Measurements from ENCODE around the gene CABP4. TPM values are rescaled to one million over a fixed set of nuclear protein-coding genes. Genes with fewer than 3 reads are reported as not detected.
"Not testable (repeated sequence)": the region's sequence is repeated elsewhere in the genome, so short reads cannot be mapped to it uniquely, and the experiment has no call there.

CABP4 gene
- polyA plus RNA-seq, 4 donors = 0.35 to 1.9 (median 0.93) TPM

DNA sequence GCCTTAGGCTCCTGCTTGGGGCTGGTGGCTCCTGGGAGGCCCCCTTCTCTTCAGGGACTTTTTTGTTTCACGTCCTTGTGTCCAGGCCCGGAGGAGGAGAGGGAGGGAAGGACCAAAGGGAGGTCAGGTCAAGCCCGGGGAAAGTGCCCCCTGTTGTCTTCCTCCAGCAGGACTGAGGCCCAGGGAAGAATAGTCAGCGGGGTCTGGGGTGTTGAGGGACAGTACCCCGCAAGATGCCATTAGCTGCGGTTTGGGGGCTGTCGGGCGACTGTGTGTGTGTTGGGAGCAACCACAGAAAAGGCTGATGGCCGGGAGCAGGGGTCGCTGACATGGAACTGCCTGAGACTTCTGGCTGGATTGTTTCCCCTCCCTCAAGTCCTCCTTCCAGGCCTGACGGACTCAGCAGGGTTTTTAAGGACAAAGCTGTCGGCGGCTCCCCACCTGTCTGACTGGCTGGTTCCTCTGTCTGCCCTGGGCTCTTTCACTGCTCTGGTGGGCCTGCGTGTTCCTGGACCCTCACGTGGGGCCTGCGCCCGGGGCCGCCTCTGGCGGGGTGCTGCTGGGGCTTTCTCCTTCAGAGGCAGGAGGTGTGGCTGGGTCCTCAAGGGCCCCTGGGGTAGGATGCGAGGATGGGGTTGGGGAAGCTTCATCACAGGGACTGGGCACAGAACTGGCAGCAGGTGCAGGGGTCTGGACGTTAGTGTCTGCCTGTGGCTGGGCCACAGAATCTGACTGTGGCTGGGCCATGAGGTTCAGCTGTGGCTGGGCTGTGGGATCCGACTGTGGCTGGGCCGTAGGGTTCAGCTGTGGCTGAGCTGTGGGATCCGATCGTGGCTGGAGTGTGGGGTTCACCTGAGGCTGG, 4.1 kb upstream of the CABP4 start:
- no peak for DNase-seq (ENCODE audit: low read depth in 4 of 4, low spot score in 2 of 4)

DNA sequence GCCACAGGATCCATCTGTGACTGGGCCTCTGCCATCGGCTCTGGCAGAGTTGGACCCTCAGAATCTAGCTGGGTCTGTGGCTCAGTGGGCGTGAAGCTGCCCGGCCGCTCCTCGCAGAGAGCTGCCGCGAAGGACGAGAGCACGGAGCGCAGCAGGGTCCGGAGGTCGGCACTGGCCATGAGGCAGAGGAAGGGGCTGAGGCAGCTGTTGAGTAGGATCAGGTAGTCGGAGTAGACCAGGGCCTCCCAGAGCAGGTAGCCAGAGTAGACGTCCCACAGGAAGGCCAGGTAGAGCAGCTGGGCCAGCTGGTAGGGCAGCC, 3.5 kb upstream of the CABP4 start:
- DNase-seq (ENCODE audit: low read depth in 4 of 4, low spot score in 2 of 4) = no peak

DNA sequence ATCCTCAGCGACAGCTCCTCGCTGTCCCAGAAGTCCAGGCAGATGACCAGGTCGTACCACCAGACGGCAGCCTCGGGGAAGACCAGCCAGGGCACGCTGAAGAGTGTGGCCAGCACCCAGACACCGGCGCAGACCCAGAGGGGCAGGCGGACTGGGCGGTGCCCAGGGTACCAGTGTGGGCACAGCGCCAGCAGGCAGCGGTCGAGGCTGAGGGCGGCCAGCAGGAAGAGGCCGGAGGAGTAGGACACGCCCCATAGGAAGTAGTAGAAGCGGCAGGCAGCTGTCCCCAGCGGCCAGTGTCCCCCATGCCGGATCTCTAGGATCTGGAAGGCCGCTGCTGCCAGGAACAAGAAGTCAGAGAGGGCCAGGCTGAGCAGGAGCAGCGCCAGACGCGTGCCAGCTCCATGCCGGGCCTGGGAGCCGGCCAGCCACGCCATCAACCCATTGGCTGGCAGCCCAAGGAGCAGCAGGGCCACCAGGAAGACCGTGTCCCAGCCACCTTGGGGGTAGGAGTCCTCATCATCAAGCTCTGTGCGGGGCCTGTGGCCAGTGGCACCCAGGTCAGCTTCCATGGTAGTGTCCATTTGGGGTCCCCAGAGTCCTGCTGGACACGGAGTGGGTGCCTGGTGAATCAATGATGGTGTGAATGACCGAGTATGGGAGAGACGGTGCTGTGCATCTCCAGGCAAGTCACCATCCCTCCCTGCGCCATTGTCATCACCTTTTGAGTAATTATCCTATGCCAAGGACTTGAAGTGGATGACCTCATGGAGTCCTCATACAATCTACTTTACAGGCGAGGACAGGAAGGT, 2.8 kb upstream of the CABP4 start, which contains the start of gene GPR152:
Gene GPR152 (minus strand): TSS at position 589 of the 812 bp plus-strand sequence. CDS start 5 bp downstream, at position 584.
- no peak for DNase-seq (ENCODE audit: low read depth in 4 of 4, low spot score in 2 of 4)

GRCh38 chr11:67453816-67454732, 1.1 kb upstream of the CABP4 start:
- DNase-seq (ENCODE audit: low read depth in 4 of 4, low spot score in 2 of 4) = no peak

DNA sequence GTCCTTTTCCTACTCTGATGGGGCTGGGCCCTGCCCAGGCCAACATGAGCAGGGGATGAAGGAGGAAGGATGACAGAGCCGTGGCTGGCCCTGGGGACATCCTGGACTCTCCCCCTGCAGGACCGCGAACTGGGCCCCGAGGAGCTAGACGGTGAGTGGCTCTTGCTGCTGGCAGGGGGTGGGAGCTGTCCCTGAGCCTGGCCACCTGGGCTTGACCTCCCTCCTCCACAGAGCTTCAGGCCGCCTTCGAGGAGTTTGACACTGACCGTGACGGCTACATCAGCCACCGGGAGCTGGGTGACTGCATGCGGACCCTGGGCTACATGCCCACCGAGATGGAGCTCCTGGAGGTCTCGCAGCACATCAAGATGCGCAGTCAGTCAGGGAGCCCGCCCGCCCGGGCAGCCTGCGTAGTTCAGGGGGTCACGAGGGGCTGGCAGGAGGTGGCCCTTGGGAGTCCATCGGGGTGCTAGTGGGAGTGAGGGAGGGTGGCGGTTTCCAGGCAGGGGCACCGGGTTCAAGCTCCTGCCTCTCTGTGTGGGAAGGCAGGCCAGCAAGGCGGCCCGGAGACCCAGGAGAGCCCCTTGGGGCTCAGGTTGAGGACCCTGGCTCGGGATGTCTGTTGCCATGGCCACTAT, 1.0 kb downstream of the CABP4 start:
- DNase-seq (ENCODE audit: low read depth in 4 of 4, low spot score in 2 of 4) = no peak

GRCh38 chr11:67457453-67457852, 2.3 kb downstream of the CABP4 start:
- no peak for DNase-seq (ENCODE audit: low read depth in 4 of 4, low spot score in 2 of 4)

- DNase-seq (ENCODE audit: low read depth in 4 of 4, low spot score in 2 of 4) = no peak
These were observed 3.1 kb downstream of the CABP4 start for GRCh38 chr11:67458266-67458665.

DNA sequence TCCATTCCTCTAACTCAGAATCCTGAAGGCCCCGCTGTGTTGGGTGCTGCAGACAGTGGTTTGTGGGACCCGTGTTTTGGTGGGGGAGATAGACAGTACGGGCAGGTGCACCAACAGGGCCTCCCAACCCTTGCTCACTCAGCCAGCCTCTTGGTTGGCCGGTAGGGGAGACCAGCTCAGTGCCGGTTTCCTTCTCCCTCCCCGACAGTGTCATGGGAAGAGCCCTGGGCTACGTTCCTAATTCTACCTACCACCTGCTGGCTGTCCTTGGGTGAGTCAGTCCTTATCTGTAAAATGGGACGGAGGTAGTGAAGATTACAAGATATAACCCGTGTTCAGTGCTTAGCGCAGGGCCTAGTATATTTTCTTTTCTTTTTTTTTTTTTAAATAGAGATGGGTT, 8.0 kb downstream of the CABP4 start:
- no peak for DNase-seq (ENCODE audit: low read depth in 4 of 4, low spot score in 2 of 4)

DNA sequence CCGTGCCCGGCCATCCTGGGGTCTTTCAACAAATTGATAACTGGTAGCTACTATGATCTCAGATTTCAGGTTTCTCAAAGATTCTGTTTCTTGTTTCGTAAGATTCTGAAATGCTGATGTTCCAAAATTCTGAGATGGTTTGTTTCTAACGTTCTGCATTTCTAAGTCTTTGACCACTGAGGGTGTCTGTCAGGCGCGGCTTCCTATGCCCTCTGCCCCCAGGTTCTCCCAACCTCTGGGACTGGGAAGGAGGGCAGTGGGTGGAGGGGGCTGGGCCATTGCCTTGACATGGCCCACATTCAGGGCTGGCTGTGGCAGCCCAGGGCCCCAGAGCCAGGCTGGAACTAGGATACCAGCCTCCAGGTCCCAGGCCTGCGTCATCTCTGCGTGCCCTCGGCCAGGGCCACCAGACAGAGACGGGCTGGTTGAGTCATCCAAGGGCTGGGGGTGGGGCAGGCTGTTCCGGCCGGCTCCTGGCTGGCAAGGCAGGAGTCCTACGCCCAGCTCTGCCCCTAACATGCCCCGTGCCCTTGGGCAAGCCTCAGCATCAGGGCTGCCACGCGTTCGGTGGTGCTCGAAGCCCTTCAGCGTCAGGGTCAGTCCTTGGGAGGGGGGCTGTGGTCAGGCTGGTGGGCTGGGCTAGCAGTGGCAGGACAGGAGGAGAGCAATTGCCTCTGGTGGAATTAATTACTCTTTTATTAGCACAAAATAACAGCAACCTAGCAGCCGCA, 8.7 kb downstream of the CABP4 start:
- no peak for DNase-seq (ENCODE audit: low read depth in 4 of 4, low spot score in 2 of 4)

GRCh38 chr11:67464411-67465188, 9.4 kb downstream of the CABP4 start:
- DNase-seq (ENCODE audit: low read depth in 4 of 4, low spot score in 2 of 4) = peak; percentile 29 to 70 (median 61)

DNA sequence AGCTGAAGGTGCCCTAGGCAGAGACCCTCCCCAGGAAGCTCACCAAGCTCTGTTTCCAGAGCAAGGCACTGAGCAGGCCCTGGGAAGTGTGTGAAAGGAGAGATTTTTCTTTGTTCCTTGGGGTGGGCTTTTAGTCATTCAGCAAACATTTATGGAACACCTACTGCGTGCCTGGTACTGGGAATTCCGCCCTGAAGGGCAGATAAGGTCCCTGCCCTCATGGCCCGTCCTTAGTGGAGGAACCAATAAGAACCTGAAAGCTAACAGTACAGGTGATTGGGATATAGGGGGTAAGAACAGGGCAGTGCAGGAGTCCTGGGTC, 10.0 kb downstream of the CABP4 start:
- DNase-seq (ENCODE audit: low read depth in 4 of 4, low spot score in 2 of 4) = no peak

DNA sequence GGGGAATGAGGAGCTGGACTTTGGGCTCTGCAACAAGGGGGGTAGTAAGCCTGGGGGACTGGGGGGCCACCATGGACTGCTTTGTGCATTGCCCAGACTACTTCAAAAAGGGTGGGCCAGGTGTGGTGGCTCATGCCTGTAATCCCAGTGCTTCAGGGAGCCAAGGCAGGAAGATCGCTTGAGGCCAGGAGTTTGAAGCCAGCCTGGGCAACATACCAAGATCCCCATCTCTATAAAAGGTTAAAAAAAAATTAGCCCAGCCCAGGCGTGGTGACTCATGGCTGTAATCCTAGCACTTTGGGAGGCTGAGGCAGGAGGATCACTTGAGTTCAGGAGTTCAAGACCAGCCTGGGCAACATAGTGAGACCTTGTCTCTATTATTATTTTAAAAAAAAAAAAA, 10.4 kb downstream of the CABP4 start:
- not testable (repeated sequence) for DNase-seq (ENCODE audit: low read depth in 4 of 4, low spot score in 2 of 4)

DNA sequence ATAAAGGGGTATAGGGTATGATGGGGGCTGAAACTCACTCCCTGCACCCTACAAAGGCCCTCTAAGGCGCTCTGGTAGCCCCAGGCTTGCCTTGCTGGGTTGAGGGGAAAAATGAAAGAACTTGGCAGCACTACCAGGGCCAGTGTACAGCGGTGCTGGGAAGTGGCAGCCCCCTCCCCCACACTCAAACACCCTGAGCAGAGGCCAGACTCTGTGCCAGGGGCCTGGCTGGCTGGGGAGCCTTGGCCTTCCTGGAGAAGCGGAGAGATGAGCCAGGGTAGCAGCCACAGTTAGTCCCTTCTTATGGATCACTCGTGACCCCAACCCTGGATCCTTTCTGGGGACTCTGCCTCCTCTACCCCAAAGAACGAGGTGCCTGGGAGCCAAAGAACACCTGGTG, 11.2 kb downstream of the CABP4 start:
- no peak for DNase-seq (ENCODE audit: low read depth in 4 of 4, low spot score in 2 of 4)

DNA sequence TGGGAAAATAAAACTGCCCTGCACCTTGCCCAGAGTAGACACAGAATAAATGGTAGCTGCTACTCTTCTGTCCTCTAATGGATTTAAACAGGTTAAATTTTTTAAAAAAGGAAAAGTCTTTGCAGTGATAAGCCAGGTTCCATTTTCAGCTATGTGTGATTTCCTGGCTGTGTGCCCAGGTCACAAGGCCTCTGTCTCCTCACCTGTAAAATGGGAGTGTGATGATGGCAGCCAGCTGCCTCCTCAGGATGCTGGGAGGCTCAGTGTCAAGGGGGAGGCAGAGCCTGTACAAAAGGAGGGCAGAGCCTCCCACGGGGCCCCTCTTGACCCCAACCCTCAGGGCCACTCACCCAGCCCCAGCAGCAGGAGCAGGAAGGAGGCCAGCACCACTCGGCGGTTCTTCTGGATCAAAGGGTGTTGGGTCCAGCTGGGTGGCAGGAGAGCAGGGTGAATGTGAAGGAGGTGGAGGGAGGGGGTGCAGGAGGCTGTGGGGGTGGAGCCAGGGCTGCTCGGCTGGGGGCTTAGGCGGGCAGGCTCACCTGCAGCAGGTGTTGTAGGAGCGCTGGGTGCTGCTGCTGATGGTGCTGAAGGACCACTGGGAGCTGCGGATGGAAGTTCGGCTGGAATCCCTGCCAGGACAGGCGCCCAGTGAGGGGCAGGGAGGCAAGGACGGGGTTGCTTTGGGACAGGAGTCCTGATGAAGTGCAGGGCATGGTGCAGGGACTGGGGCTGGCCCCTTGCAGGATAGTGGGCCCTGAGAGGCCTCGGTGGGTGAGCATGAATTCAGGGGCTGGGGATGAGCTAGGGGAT, 12.0 kb downstream of the CABP4 start:
- DNase-seq (ENCODE audit: low read depth in 4 of 4, low spot score in 2 of 4) = no peak

DNA sequence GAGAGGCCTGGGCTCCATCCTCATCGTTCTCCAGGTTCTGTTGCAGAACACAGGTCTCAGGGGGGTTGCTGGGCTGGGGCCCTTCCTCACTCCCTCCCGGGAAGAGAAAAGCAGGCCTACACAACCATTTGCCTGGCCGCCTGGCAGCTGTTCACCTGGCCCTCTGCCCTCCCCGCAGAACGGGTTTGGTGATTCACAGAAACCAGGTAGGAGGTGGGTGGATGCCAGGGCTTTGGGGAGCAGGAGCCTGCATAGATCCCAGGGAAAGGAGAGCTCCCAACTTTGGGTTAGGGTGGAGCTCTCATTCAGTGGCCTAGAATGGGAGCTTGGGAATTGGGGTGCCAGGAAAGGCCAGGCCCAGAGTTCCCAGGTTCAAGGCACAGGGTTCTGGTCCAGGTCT, 12.9 kb downstream of the CABP4 start:
- DNase-seq (ENCODE audit: low read depth in 4 of 4, low spot score in 2 of 4) = no peak

- no peak for DNase-seq (ENCODE audit: low read depth in 4 of 4, low spot score in 2 of 4)
These were observed 13.3 kb downstream of the CABP4 start for GRCh38 chr11:67468456-67468758.

- peak; percentile 56 to 82 (median 78) for DNase-seq (ENCODE audit: low read depth in 4 of 4, low spot score in 2 of 4)
These were observed 13.8 kb downstream of the CABP4 start, which contains the start of gene TMEM134 for GRCh38 chr11:67468759-67469507. Gene TMEM134, minus strand, starts transcription at chr11:67469251. Its CDS starts 59 bp downstream, at chr11:67469192.

DNA sequence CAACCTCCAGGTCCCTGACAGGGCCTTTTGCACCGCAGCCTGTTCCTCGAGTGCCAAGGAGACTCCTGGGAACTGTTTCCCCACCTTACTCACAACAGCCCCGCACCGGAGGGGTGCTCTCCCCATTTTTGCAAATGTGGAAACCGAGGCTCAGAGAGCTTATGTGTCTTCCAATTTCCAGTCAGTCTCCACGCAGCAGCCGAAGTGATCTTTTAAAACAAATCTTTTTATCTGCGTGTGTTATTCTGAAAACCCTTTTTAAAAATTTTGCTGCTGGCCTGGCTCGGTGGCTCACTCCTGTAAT, 14.3 kb downstream of the CABP4 start:
- no peak for DNase-seq (ENCODE audit: low read depth in 4 of 4, low spot score in 2 of 4)
